Adrenal gland (tissue), 12 donors: Measurements from ENCODE around the gene CHURC1. TPM values are rescaled to one million over a fixed set of nuclear protein-coding genes. Genes with fewer than 3 reads are reported as not detected.
A peak's percentile ranks its signal among the peaks of the same experiment; 100 is the strongest.

Experiments
- DNase-seq, 7 donors: peaks; one replicate each; pipeline ENCODE4 v3.0.0-alpha.2; 2019 to 2020
- H3K27ac ChIP-seq, 5 donors: fragments of 200-600 bp; sonication (generic) in 4 of 5; 1 replicate in 3 of 5; 2 replicates in 2 of 5; pipeline versions ENCODE4 v1.5.1 to v1.8.0; 2016 to 2020; ENCODE audit warnings: mild to moderate bottlenecking in 1 of 5
- H3K27me3 ChIP-seq: fragments of 200-600 bp; 2 replicates; pipeline ENCODE4 v1.8.0; 2021
- H3K36me3 ChIP-seq, 2 donors: fragments of 200-600 bp; replicated peaks in 1 of 2; 1 replicate in 1 of 2; 2 replicates in 1 of 2; pipeline versions ENCODE4 v1.5.1 to v1.8.0; 2018 to 2022
- H3K4me1 ChIP-seq, 2 donors: fragments of 200-600 bp; replicated peaks in 1 of 2; 1 replicate in 1 of 2; 2 replicates in 1 of 2; pipeline versions ENCODE4 v1.5.1 to v1.8.0; 2018 to 2021
- H3K4me3 ChIP-seq, 4 donors: fragments of 200-600 bp; sonication (generic) in 3 of 4; one replicate each; pipeline ENCODE4 v1.5.1; 2016 to 2018
- H3K9me3 ChIP-seq, 3 donors: fragments of 200-600 bp; sonication (generic) in 1 of 3; replicated peaks in 1 of 3; 1 replicate in 2 of 3; 2 replicates in 1 of 3; pipeline versions ENCODE4 v1.5.1 to v1.8.0; 2016 to 2021
- CTCF ChIP-seq, 6 experiments: fragments of 450-650 bp in 4 of 6; fragments of 200-600 bp in 2 of 6; sonication (generic) in 1 of 6; IDR thresholded peaks; 1 replicate in 5 of 6; 2 replicates in 1 of 6; pipeline versions ENCODE4 v1.5.1 to v1.8.0; 2016 to 2021; ENCODE audit warnings: antibody characterized with exemption in 6 of 6, mild to moderate bottlenecking in 2 of 6, moderate library complexity in 1 of 6
- POLR2A ChIP-seq, 2 donors: fragments of 450-650 bp; IDR thresholded peaks; one replicate each; pipeline ENCODE4 v1.6.1; 2017; ENCODE audit warnings: antibody characterized with exemption in 2 of 2, mild to moderate bottlenecking in 2 of 2, moderate library complexity in 1 of 2
- WGBS, 4 donors: extraction: QIAGEN DNeasy Blood & Tissue Kit in 2 of 4; methylation state at CpG; one replicate each; pipeline versions ENCODE4 v1.1.5 to v1.1.7; 2013 to 2017; 5-methylcytosine and 5-hydroxymethylcytosine counted together
- intact Hi-C, 2 donors: fragments of 100-400 bp; cut with DNase I; formaldehyde crosslinking; loops; one replicate each; pipeline versions ENCODE4 v1.14.1 to v1.15.0; 2022 to 2023
- polyA plus RNA-seq, 3 donors: library from polyadenylated mRNA; stranded (reverse); fragments of 200-250 nt in 2 of 3; fragments of 350-450 nt in 1 of 3; fragmentation: Illumina TruSeq in 1 of 3; extraction: RNeasy Lipid Tissue Mini Kit (QIAGEN cat#74804) in 1 of 3; gene quantifications; one replicate each; pipeline ENCODE4 v1.2.3, GENCODE V29; 2013 to 2014
- total RNA-seq, 9 donors: library from RNA; depleted of rRNA in 4 of 9; stranded (reverse); fragments of >200 nt in 4 of 9; fragments of 120-200 nt in 1 of 9; fragmentation: NEBNext Ultra II Directional in 1 of 9; extraction: Animal tissue kit (Norgen Biotek cat#: 25700) in 1 of 9; gene quantifications; one replicate each; pipeline versions ENCODE4 v1.1.0 to v1.2.4, GENCODE V29; 2013 to 2023
- donor health status: healthy with polysubstance abuse.
- donor health status: Bipolar disorder and iron deficiency.
- donor health status: DM: yes; HTN: yes; CAD: no.
- donor health status: DM: no; HTN: no; CAD: no.
- donor health status: DM: no; HTN: no; CAD: no.
- donor health status: DM: yes; HTN: yes; CAD: no.

Gene CHURC1
- total and polyA plus RNA-seq, 12 donors: 36.7 to 101 (median 74.2) TPM

GRCh38 chr14:64973826-64974225 is 59.6 kb downstream of the CHURC1 start:
- TF ChIP-seq CTCF (IDR thresholded peaks at IDR 0.05) (no peak), POLR2A (IDR thresholded peaks at IDR 0.05) (no peak)
- peaks cover 5 to 8% of the 10 kb centered on the region in 2 donors for H3K4me1 ChIP-seq
- 94 to 99% (median 96%) methylated on average over 9 of the region's 9 CpGs for WGBS, 4 donors

GRCh38 chr14:64974563-64974962 is 60.3 kb downstream of the CHURC1 start:
- intact Hi-C loops: loop anchor here in 1 of 2 donors (10.0 kb wide), 1 partner anchor 150 kb away; no protein-coding TSS in a partner anchor
- Histone ChIP-seq H3K36me3 (no peaks in the 10 kb centered on the region), H3K4me1 (peaks cover 5 to 8% of the 10 kb centered on the region in 2 donors), H3K4me3 (no peak overlapping the region), H3K9me3 (no peaks in the 10 kb centered on the region), H3K27me3 (no peaks in the 10 kb centered on the region), H3K27ac (no peak overlapping the region)
- peak in 1 of 7 donors; percentile 27 for DNase-seq
- 78 to 86% (median 80%) methylated on average over 7 to 8 of the region's 8 CpGs for WGBS, 4 donors
- TF ChIP-seq CTCF (IDR thresholded peaks at IDR 0.05): no peak
- TF ChIP-seq POLR2A (IDR thresholded peaks at IDR 0.05): no peak

More at GRCh38 chr14:64973826-64974225, 59.6 kb downstream of the CHURC1 start:
- no peaks in the 10 kb centered on the region for H3K36me3 ChIP-seq
- no peak overlapping the region for H3K27ac ChIP-seq
- no peaks in the 10 kb centered on the region for H3K27me3 ChIP-seq
- DNase-seq: no peak
- H3K9me3 ChIP-seq: no peaks in the 10 kb centered on the region
- intact Hi-C loops: loop anchor here in 1 of 2 donors (10.0 kb wide), 1 partner anchor 149 kb away; no protein-coding TSS in a partner anchor
- no peak overlapping the region for H3K4me3 ChIP-seq

GRCh38 chr14:64979336-64980074 is 65.2 kb downstream of the CHURC1 start:
- peak in 1 of 7 donors; percentile 41 for DNase-seq
- intact Hi-C loops: loop anchor here (5.0 to 10.0 kb wide), 3 partner anchors 67 to 157 kb away; partner anchors contain the start of gene CHURC1 (in 1 of the 2)
- H3K27ac ChIP-seq: no peak overlapping the region
- H3K36me3 ChIP-seq: no peaks in the 10 kb centered on the region
- TF ChIP-seq CTCF (IDR thresholded peaks at IDR 0.05) (no peak), POLR2A (IDR thresholded peaks at IDR 0.05) (no peak)
- H3K9me3 ChIP-seq: no peaks in the 10 kb centered on the region
- peaks cover 0 to 7% of the 10 kb centered on the region in 2 donors for H3K4me1 ChIP-seq
- H3K27me3 ChIP-seq: no peaks in the 10 kb centered on the region
- no peak overlapping the region for H3K4me3 ChIP-seq
- WGBS, 4 donors: 83 to 90% (median 88%) methylated on average over 5 of the region's 5 CpGs

GRCh38 chr14:64983439-64984310 is 69.4 kb downstream of the CHURC1 start:
- Histone ChIP-seq H3K27me3 (no peaks in the 10 kb centered on the region), H3K4me3 (peak overlapping the region in 1 of 4 donors; percentile 30), H3K27ac (no peak overlapping the region), H3K4me1 (peaks cover 7 to 22% of the 10 kb centered on the region in 2 donors), H3K36me3 (no peaks in the 10 kb centered on the region), H3K9me3 (no peaks in the 10 kb centered on the region)
- intact Hi-C loops: loop anchor here (5.0 kb wide), 2 partner anchors 71 to 161 kb away; partner anchors contain the start of gene CHURC1 (in 1 of the 2)
- peak; percentile 51 to 77 (median 72) for TF ChIP-seq CTCF (IDR thresholded peaks at IDR 0.05)
- TF ChIP-seq POLR2A (IDR thresholded peaks at IDR 0.05): no peak
- peak in 4 of 7 donors; percentile 27 to 50 (median 40) for DNase-seq
- WGBS, 4 donors: 6 to 7% (median 7%) methylated on average over 15 of the region's 15 CpGs
